Panc1 (cell line): ENCODE data around the gene CARD10. TPM values are rescaled to one million over a fixed set of nuclear protein-coding genes. Genes with fewer than 3 reads are reported as not detected.

Experiments
- ATAC-seq: fragments of 200-7000 bp; cut with Tn5 transposase; 2 replicates; pipeline ENCODE4 v1.9.1; 2020; ENCODE audit warnings: mild to moderate bottlenecking, moderate library complexity
- BruUV-seq: library from RNA; stranded (reverse); fragments of 400-500 nt; replicated peaks from 2 replicates; lab custom pipeline; 2021; lab: Mats Ljungman, UMichigan
- CTCF ChIA-PET: fragments of 300-600 bp; sonication (Branson Sonifier 250); formaldehyde crosslinking; loops from one replicate; lab custom pipeline; 2022; ENCODE audit warnings: antibody characterized with exemption; lab: Charles Lee
- POLR2A ChIA-PET: fragments of 300-600 bp; sonication (Branson Sonifier 250); formaldehyde crosslinking; loops from one replicate; lab custom pipeline; 2022; ENCODE audit warnings: antibody characterized with exemption; lab: Charles Lee
- DNase-seq: peaks from one replicate; pipeline ENCODE4 v3.0.0-alpha.2; 2010; ENCODE audit warnings: low read depth, low spot score
- H3K27ac ChIP-seq: 2 replicates; pipeline ENCODE4 v1.5.1; 2011; ENCODE audit warnings: mild to moderate bottlenecking, low read length, inconsistent platforms
- H3K27me3 ChIP-seq: fragments of 200-500 bp; sonication (Bioruptor generic); 2 replicates; pipeline ENCODE4 v1.6.0; 2014; ENCODE audit warnings: low read length, inconsistent platforms; ENCODE audit not compliant: control insufficient read depth, insufficient read depth
- H3K36me3 ChIP-seq: fragments of 200-500 bp; sonication (Bioruptor generic); 2 replicates; pipeline ENCODE4 v1.5.1; 2014; ENCODE audit warnings: inconsistent platforms, mild to moderate bottlenecking, low read length, moderate library complexity; ENCODE audit not compliant: control insufficient read depth, insufficient read depth
- H3K4me1 ChIP-seq: 2 replicates; pipeline ENCODE4 v1.5.1; 2011; ENCODE audit warnings: inconsistent platforms, mild to moderate bottlenecking, low read length, moderate library complexity; ENCODE audit not compliant: control insufficient read depth, insufficient read depth
- H3K4me3 ChIP-seq, 2 experiments: 2 replicates each; pipeline ENCODE4 v1.5.1; 2011 to 2012; ENCODE audit warnings: low read depth in 2 of 2, low read length in 2 of 2, mild to moderate bottlenecking in 2 of 2, inconsistent platforms in 1 of 2, moderate library complexity in 1 of 2
- H3K9me3 ChIP-seq: fragments of 200-500 bp; sonication (Bioruptor generic); 2 replicates; pipeline ENCODE4 v1.5.1; 2014; ENCODE audit warnings: low read depth, mild to moderate bottlenecking, inconsistent platforms, low read length, moderate library complexity; ENCODE audit not compliant: control insufficient read depth, insufficient read depth
- CTCF ChIP-seq: fragments of 450-650 bp; IDR thresholded peaks from 2 replicates; pipeline ENCODE4 v1.5.1; 2017; ENCODE audit warnings: mild to moderate bottlenecking
- POLR2AphosphoS5 ChIP-seq: IDR thresholded peaks from 2 replicates; pipeline ENCODE4 v1.6.1; 2012; ENCODE audit warnings: mild to moderate bottlenecking, low read depth, low read length, moderate library complexity
- SIN3A ChIP-seq: IDR thresholded peaks from 2 replicates; pipeline ENCODE4 v1.6.1; 2012; ENCODE audit warnings: low read depth, mild to moderate bottlenecking, low read length, moderate library complexity, borderline replicate concordance; ENCODE audit not compliant: insufficient read depth
- TCF7L2 ChIP-seq: IDR thresholded peaks from 2 replicates; pipeline ENCODE4 v1.6.1; 2011; ENCODE audit warnings: mild to moderate bottlenecking, low read depth, low read length, inconsistent platforms
- in situ Hi-C: cut with HindIII; loops from 2 replicates; pipeline ENCODE4 v1.10.0; 2016; ENCODE audit warnings: low sequenced_read_pairs, low pct_unique_long_range_greater_than_20kb
- intact Hi-C: fragments of 100-400 bp; cut with micrococcal nuclease; formaldehyde crosslinking; loops from one replicate; pipeline ENCODE4 v1.10.0; 2022; ENCODE audit not compliant: unreplicated experiment
- total RNA-seq: library from RNA; stranded (reverse); gene quantifications from one replicate; pipeline ENCODE4 v1.2.1, GENCODE V29; 2021; ENCODE audit not compliant: unreplicated experiment
- TF ChIP-seq, protein P1 (sequence below), 2 experiments: IDR thresholded peaks; 2 replicates each; pipeline ENCODE4 v1.6.1; 2011 to 2012; ENCODE audit warnings: low read depth in 2 of 2, control low read depth in 1 of 2, low read length in 1 of 2, mild to moderate bottlenecking in 1 of 2, moderate library complexity in 1 of 2; ENCODE audit not compliant: insufficient read depth in 1 of 2

CARD10 gene
- total RNA-seq, 1 experiment from 2014 or later = 43.1 TPM

DNA sequence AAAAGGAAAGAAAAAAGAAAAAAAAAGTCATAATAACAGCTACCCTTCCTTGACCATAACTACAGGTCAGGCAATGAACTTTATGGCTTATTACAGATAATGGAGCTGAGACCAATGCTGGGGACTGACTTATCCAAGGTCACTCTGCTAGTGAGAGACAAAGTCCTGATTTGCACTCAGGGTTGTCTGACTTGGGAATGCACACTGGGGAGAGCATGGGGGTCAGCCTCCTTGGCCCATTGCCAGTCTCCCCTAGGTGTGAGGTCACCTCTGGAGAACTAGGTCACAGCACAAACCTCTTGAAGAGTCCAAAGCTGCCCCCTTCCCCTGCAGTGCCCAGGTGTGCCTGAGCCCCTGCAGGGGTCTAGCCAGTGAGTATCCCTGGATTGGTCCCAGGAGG lies 35.8 kb upstream of the CARD10 start:
- DNase-seq = no peak
- in situ Hi-C loops (no loop called here), intact Hi-C loops (no loop called here)
- POLR2A ChIA-PET = no interaction called here
- H3K27me3 ChIP-seq = no peaks in the 10 kb centered on the region
- TF ChIP-seq SIN3A (no peak), CTCF (no peak), TCF7L2 (no peak), POLR2AphosphoS5 (no peak)
- TF ChIP-seq, protein P1, sequence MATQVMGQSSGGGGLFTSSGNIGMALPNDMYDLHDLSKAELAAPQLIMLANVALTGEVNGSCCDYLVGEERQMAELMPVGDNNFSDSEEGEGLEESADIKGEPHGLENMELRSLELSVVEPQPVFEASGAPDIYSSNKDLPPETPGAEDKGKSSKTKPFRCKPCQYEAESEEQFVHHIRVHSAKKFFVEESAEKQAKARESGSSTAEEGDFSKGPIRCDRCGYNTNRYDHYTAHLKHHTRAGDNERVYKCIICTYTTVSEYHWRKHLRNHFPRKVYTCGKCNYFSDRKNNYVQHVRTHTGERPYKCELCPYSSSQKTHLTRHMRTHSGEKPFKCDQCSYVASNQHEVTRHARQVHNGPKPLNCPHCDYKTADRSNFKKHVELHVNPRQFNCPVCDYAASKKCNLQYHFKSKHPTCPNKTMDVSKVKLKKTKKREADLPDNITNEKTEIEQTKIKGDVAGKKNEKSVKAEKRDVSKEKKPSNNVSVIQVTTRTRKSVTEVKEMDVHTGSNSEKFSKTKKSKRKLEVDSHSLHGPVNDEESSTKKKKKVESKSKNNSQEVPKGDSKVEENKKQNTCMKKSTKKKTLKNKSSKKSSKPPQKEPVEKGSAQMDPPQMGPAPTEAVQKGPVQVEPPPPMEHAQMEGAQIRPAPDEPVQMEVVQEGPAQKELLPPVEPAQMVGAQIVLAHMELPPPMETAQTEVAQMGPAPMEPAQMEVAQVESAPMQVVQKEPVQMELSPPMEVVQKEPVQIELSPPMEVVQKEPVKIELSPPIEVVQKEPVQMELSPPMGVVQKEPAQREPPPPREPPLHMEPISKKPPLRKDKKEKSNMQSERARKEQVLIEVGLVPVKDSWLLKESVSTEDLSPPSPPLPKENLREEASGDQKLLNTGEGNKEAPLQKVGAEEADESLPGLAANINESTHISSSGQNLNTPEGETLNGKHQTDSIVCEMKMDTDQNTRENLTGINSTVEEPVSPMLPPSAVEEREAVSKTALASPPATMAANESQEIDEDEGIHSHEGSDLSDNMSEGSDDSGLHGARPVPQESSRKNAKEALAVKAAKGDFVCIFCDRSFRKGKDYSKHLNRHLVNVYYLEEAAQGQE (IDR thresholded peaks at IDR 0.05; ENCODE audit: insufficient read depth in 1 of 2, low read depth in 2 of 2, low read length in 1 of 2) = no peak
- H3K4me1 ChIP-seq = peaks cover 12% of the 10 kb centered on the region
- no TSS peak for BruUV-seq
- no peak for ATAC-seq
- H3K27ac ChIP-seq = no peak overlapping the region
- no peaks in the 10 kb centered on the region for H3K9me3 ChIP-seq
- H3K4me3 ChIP-seq = no peak overlapping the region
- no peaks in the 10 kb centered on the region for H3K36me3 ChIP-seq
- CTCF ChIA-PET = no interaction called here

GRCh38 chr22:37553725-37554124 lies 34.5 kb upstream of the CARD10 start:
- ChIA-PET CTCF (no interaction called here), POLR2A (no interaction called here)
- Histone ChIP-seq H3K4me1 (peaks cover 16% of the 10 kb centered on the region), H3K27ac (no peak overlapping the region), H3K9me3 (no peaks in the 10 kb centered on the region), H3K36me3 (no peaks in the 10 kb centered on the region), H3K27me3 (no peaks in the 10 kb centered on the region), H3K4me3 (no peak overlapping the region)
- intact Hi-C loops (no loop called here), in situ Hi-C loops (no loop called here)
- BruUV-seq = no TSS peak
- DNase-seq (no peak), ATAC-seq (no peak)
- no peak for TF ChIP-seq CTCF
- TF ChIP-seq TCF7L2 = no peak
- no peak for TF ChIP-seq SIN3A
- no peak for TF ChIP-seq POLR2AphosphoS5
- TF ChIP-seq, protein P1 (IDR thresholded peaks at IDR 0.05; ENCODE audit: insufficient read depth in 1 of 2, low read depth in 2 of 2, low read length in 1 of 2) = no peak
